Right cardiac atrium (tissue), 5 donors: Measurements from ENCODE around the gene TDO2. TPM values are rescaled to one million over a fixed set of nuclear protein-coding genes. Genes with fewer than 3 reads are reported as not detected.
"Not testable (repeated sequence)": the region's sequence is repeated elsewhere in the genome, so short reads cannot be mapped to it uniquely, and the experiment has no call there.

Source experiments
- ATAC-seq, 2 donors: fragments of 200-7000 bp; cut with Tn5 transposase; one replicate each; pipeline versions ENCODE4 v1.8.0 to v1.9.1; 2020; ENCODE audit warnings: moderate library complexity in 2 of 2, mild to moderate bottlenecking in 1 of 2
- DNase-seq, 3 donors: peaks; one replicate each; pipeline ENCODE4 v3.0.0-alpha.2; 2020
- H3K27ac ChIP-seq: one replicate; pipeline ENCODE4 v1.5.1; 2013; ENCODE audit warnings: mild to moderate bottlenecking, low read length, control low read depth, moderate library complexity
- H3K27me3 ChIP-seq: one replicate; pipeline ENCODE4 v1.6.1; 2013; ENCODE audit not compliant: control insufficient read depth, insufficient read depth
- H3K4me1 ChIP-seq: one replicate; pipeline ENCODE4 v1.6.1; 2013; ENCODE audit warnings: low read length; ENCODE audit not compliant: control insufficient read depth, insufficient read depth
- H3K4me3 ChIP-seq: one replicate; pipeline ENCODE4 v1.5.1; 2013; ENCODE audit warnings: low read length, control low read depth
- H3K9me3 ChIP-seq: one replicate; pipeline ENCODE4 v1.6.1; 2013; ENCODE audit warnings: low read length; ENCODE audit not compliant: control insufficient read depth
- WGBS: extraction: QIAGEN DNeasy Blood & Tissue Kit; methylation state at CpG from one replicate; pipeline ENCODE4 v1.1.7; 2013; 5-methylcytosine and 5-hydroxymethylcytosine counted together
- intact Hi-C, 4 donors: fragments of 100-400 bp; cut with DNase I; formaldehyde crosslinking; loops; one replicate each; pipeline versions ENCODE4 v1.11.0 to v1.14.0; 2022 to 2023
- polyA plus RNA-seq: library from polyadenylated mRNA; stranded (reverse); fragments of 200-250 nt; gene quantifications from one replicate; pipeline ENCODE4 v1.2.3, GENCODE V29; 2013
- total RNA-seq, 4 donors: library from RNA; stranded (reverse); fragmentation: NEBNext Ultra II Directional; extraction: Animal tissue kit (Norgen Biotek cat#: 25700); gene quantifications; one replicate each; pipeline ENCODE4 v1.2.1, GENCODE V29; 2021
- donor health status: healthy with polysubstance abuse.
- donor health status: DM: no; HTN: yes; CAD: no.
- donor health status: DM: no; HTN: no; CAD: no.
- donor health status: DM: no; HTN: yes; CAD: no; lungs with severe emphysema.
- donor health status: DM: yes; HTN: yes; CAD: no.

TDO2 gene
- total and polyA plus RNA-seq, 5 donors: not detected

DNA sequence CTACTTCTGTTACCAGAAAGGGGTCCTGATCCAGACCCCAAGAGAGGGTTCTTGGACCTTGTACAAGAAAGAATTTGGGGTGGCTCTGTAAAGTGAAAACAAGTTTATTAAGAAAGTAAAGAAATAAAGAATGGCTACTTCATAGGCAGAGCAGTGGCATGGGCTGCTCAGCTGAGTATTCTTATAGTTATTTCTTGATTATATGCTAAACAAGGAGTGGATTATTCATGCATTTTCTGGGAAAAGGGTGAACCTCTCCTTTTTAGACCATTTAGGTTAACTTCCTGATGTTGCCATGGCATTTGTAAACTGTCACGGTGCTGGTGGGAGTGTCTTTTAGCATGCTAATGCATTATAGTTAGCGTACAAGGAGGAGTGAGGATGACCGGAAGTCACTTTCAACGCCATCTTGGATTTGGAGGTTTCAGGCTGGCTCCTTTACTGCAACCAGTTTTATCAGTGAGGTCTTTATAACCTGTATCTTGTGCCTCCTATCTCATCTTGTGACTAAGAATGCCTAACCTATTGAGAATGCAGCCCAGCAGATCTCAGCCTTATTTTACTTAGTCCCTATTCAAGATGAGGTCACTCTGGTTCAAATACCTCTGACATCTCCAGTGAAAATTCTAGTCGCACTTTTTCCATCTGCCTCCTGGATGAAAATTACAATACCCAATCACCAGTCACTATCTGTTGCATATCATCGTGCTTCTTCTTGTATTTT lies 15.5 kb upstream of the TDO2 start:
- DNase-seq: no peak
- H3K4me3 ChIP-seq: no peak overlapping the region
- ATAC-seq: no peak
- 62% methylated on average over 6 of the region's 6 CpGs for WGBS
- no peaks in the 10 kb centered on the region for H3K9me3 ChIP-seq
- no peaks in the 10 kb centered on the region for H3K4me1 ChIP-seq
- no peaks in the 10 kb centered on the region for H3K27me3 ChIP-seq
- intact Hi-C loops: no loop called here
- H3K27ac ChIP-seq: no peak overlapping the region

DNA sequence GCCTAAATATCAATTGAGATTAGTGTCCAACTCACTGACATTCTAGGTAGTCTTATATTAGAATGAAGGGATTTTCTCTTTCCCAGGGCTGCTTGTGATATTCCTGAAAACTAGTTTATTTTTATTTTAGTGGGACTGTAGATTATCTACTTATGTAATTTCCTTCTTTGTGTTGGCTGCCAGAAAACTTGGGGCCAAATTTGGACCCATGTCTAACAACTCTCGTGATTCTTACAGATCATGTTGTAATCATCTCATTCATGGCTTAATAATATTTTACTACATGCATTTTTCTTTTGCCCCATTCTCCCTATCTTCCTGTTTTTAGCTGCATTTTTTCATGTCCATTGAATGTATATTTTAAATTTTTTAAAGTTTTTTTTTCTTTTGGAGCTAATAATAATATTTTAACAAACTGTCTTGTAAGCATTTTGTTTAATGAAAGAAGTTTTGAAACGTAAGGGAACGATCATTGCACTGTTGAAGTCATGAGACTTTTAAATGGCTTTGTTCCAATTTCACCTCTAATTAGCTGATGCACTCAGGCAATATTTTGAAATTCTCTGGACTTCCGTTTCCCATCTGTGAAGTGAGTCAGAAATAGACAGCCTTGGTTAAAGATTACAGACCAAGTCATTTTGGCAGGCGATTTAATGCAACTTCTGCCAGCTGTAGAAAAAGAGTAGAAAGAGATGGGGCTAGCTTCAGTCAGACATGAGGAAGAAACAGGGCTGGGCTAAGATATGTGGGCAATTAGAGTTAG lies 14.3 kb upstream of the TDO2 start:
- intact Hi-C loops: no loop called here
- WGBS: 27% methylated on average over 5 of the region's 5 CpGs
- no peaks in the 10 kb centered on the region for H3K9me3 ChIP-seq
- no peaks in the 10 kb centered on the region for H3K4me1 ChIP-seq
- DNase-seq: no peak
- H3K4me3 ChIP-seq: no peak overlapping the region
- no peak overlapping the region for H3K27ac ChIP-seq
- H3K27me3 ChIP-seq: no peaks in the 10 kb centered on the region
- peak; percentile 76 to 83 for ATAC-seq

DNA sequence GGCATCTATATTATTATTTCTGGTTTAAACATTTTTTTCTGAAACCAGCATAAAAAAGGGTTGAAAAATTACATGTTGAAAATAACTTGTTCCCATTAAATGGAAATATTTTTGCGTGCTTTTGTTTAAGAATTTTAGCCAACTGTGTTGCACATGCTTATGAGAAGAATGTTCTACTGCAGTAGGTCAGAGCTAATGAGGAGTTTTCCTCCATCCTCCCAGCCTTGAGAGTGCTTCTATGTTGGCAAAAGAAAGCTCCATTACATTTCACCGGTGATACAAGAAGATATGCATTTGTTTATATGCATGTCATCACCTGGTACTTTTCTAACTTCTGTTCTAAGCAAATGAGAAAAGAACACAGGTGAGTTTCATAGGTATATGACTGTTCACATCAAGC lies 13.6 kb upstream of the TDO2 start:
- H3K4me1 ChIP-seq: no peaks in the 10 kb centered on the region
- H3K4me3 ChIP-seq: no peak overlapping the region
- ATAC-seq (no peak), DNase-seq (no peak)
- H3K9me3 ChIP-seq: no peaks in the 10 kb centered on the region
- H3K27ac ChIP-seq: no peak overlapping the region
- 73% methylated on average over 2 of the region's 2 CpGs for WGBS
- intact Hi-C loops: no loop called here
- no peaks in the 10 kb centered on the region for H3K27me3 ChIP-seq

DNA sequence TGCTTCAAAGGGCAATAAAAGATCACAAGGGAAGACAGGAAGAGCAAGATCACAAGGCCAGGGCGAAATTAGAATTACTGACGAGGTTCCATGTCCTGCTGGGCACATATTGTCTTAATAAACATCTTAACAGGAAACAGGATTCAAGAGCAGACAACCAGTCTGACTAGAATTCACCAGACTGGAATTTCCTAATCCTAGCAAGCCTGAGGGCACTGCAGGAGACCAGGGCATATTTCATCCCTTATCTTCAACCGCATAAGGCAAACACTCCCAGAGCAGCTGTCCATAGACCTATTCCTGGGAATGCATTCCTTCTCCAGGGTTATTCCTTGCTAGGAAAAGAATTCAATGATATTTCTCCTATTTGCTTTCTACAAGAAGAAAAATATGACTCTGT lies 12.4 kb upstream of the TDO2 start:
- WGBS: 71% methylated on average over 3 of the region's 3 CpGs
- no peak overlapping the region for H3K27ac ChIP-seq
- DNase-seq (no peak), ATAC-seq (no peak)
- intact Hi-C loops: no loop called here
- H3K4me3 ChIP-seq: no peak overlapping the region
- no peaks in the 10 kb centered on the region for H3K27me3 ChIP-seq
- H3K9me3 ChIP-seq: no peaks in the 10 kb centered on the region
- no peaks in the 10 kb centered on the region for H3K4me1 ChIP-seq

GRCh38 chr4:155898371-155898770 lies 5.1 kb upstream of the TDO2 start:
- H3K4me3 ChIP-seq, H3K27me3 ChIP-seq, H3K4me1 ChIP-seq, DNase-seq, ATAC-seq, intact Hi-C loops, H3K9me3 ChIP-seq, H3K27ac ChIP-seq: not testable (repeated sequence)
- 78% methylated on average over 2 of the region's 2 CpGs for WGBS

DNA sequence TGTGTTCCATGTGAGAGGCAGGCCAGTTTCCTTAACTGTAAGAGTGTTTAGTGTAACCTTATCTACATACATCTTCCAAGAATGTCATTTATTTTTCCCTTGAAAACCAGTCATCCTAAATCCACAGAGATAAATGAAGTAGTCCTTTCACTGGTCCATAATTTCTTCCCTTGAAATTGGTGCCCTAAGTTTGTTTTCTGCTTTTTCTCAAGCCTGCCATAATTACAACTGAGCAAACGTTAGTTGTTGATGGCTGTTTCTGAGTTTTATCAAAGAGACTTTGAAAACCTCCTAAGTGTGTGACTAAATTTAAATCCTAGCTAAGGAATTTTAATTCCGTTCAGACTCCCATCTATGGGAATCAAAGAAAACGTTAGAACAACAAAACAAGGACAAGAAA lies 3.6 kb upstream of the TDO2 start:
- H3K27me3 ChIP-seq: no peaks in the 10 kb centered on the region
- 11% methylated on average over 3 of the region's 3 CpGs for WGBS
- no peak overlapping the region for H3K4me3 ChIP-seq
- DNase-seq: no peak
- H3K27ac ChIP-seq: no peak overlapping the region
- intact Hi-C loops: no loop called here
- no peak for ATAC-seq
- no peaks in the 10 kb centered on the region for H3K4me1 ChIP-seq
- no peaks in the 10 kb centered on the region for H3K9me3 ChIP-seq

- no peaks in the 10 kb centered on the region for H3K4me1 ChIP-seq
- DNase-seq (no peak), ATAC-seq (no peak)
- no peaks in the 10 kb centered on the region for H3K27me3 ChIP-seq
- H3K27ac ChIP-seq: no peak overlapping the region
- no peak overlapping the region for H3K4me3 ChIP-seq
- intact Hi-C loops: no loop called here
- H3K9me3 ChIP-seq: no peaks in the 10 kb centered on the region
- 32% methylated on average over 1 of the region's 1 CpG for whole genome bisulfite sequencing
Measured at GRCh38 chr4:155900381-155900780, 3.1 kb upstream of the TDO2 start.

- intact Hi-C loops: no loop called here
- WGBS: 84% methylated on average over 2 of the region's 2 CpGs
Measured at GRCh38 chr4:155901013-155901412, 2.5 kb upstream of the TDO2 start.

DNA sequence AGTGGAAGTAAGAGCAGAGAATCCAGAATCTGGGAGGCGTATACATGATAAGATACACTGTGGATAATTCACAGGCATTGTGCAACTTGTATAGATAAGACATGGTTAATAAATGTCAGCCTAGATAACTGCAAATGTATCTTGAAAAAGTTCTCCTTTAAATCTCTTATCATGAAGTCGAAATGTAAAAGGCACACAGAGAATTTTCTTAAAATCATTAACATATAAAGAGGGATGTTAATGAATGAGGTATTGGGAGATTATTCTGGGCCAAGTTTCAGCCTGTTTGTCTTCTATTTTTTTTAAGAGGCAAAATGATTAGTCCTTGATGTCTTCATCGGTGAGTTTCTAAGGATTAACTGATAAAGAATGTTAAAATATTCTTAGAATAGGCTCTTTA lies 835 bp downstream of the TDO2 start:
- intact Hi-C loops: no loop called here
- no peak for DNase-seq
- WGBS: 39% methylated on average over 3 of the region's 3 CpGs

More at GRCh38 chr4:155901013-155901412, 2.5 kb upstream of the TDO2 start:
- Histone ChIP-seq H3K27ac (no peak overlapping the region), H3K9me3 (no peaks in the 10 kb centered on the region), H3K4me3 (no peak overlapping the region), H3K27me3 (no peaks in the 10 kb centered on the region), H3K4me1 (no peaks in the 10 kb centered on the region)
- ATAC-seq: no peak
- no peak for DNase-seq

DNA sequence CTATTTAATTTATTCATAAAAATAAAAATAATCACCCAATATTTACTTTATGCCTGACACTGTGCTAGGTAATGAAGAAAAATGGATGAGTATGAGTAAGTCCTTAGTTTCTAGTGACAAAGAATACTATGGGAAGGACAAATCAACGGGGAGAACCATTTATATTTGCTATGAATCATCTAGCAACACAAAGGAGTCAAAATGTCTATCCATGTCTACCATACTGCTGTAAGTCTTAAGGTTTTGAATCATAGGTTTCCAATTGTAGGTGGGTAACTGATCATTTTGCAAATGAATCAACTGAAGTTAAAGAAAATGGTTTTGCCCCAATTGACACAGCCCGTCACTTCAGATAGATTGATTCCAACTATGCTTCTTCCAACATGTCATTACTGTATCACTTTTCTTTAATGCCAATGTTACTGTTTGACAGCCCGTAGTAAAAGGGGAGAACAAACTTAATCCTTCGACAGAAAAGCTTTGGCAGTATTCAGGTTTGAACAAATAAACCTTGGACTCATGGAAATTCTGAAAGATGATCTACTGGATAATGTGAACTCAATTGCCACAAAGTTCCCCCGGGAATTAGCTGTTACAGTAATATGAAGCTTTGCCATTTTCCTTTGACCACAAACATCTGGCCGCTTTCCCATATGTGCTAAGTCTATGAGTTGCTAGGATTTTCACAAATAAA lies 3.2 kb downstream of the TDO2 start:
- WGBS: 65% methylated on average over 6 of the region's 6 CpGs
- intact Hi-C loops: no loop called here
- no peaks in the 10 kb centered on the region for H3K27me3 ChIP-seq
- H3K27ac ChIP-seq: no peak overlapping the region
- H3K4me1 ChIP-seq: no peaks in the 10 kb centered on the region
- no peak overlapping the region for H3K4me3 ChIP-seq
- no peak for ATAC-seq
- DNase-seq: peak in 1 of 3 donors; percentile 17
- H3K9me3 ChIP-seq: no peaks in the 10 kb centered on the region

More for the DNA sequence above, 835 bp downstream of the TDO2 start:
- Histone ChIP-seq H3K27me3 (no peaks in the 10 kb centered on the region), H3K4me3 (no peak overlapping the region), H3K9me3 (no peaks in the 10 kb centered on the region), H3K4me1 (no peaks in the 10 kb centered on the region), H3K27ac (no peak overlapping the region)
- no peak for ATAC-seq

- H3K27ac ChIP-seq: no peak overlapping the region
- WGBS: 65% methylated on average over 1 of the region's 1 CpG
- ATAC-seq (no peak), DNase-seq (no peak)
- no peaks in the 10 kb centered on the region for H3K4me1 ChIP-seq
- H3K4me3 ChIP-seq: no peak overlapping the region
- H3K9me3 ChIP-seq: no peaks in the 10 kb centered on the region
- no peaks in the 10 kb centered on the region for H3K27me3 ChIP-seq
- intact Hi-C loops: no loop called here
Measured at GRCh38 chr4:155907556-155907955, 4.1 kb downstream of the TDO2 start.
